GM12865 (cell line): ENCODE data around the gene SEBOX.

Source experiments
- DNase-seq: peaks from one replicate; pipeline ENCODE4 v3.0.0; 2010; ENCODE audit warnings: low read depth
- H3K4me3 ChIP-seq: 2 replicates; pipeline ENCODE4 v1.5.1; 2011; ENCODE audit warnings: mild to moderate bottlenecking, low read depth, low read length, control low read depth
- CTCF ChIP-seq: IDR thresholded peaks from 2 replicates; pipeline ENCODE4 v1.5.1; 2011; ENCODE audit warnings: low read length, control low read depth, low read depth, inconsistent platforms; ENCODE audit not compliant: insufficient read depth; ENCODE audit errors: missing control alignments

Gene SEBOX

GRCh38 chr17:28320215-28321061, 44.6 kb downstream of the SEBOX start:
- peak overlapping the region; percentile 98 for H3K4me3 ChIP-seq
- no peak for DNase-seq
- no peak for TF ChIP-seq CTCF

GRCh38 chr17:28319598-28319935, 45.4 kb downstream of the SEBOX start:
- peak overlapping the region; percentile 98 for H3K4me3 ChIP-seq
- no peak for DNase-seq
- TF ChIP-seq CTCF = no peak

- peak within 1 kb of the TSS; percentile 98 for H3K4me3 ChIP-seq
- no peak for TF ChIP-seq CTCF
- DNase-seq = peak; percentile 99
Observed at GRCh38 chr17:28318759-28319597, 46.0 kb downstream of the SEBOX start, which contains the start of gene TMEM97. TMEM97 (plus strand) TSS chr17:28319200; CDS start chr17:28319240, 40 bp downstream.

DNA sequence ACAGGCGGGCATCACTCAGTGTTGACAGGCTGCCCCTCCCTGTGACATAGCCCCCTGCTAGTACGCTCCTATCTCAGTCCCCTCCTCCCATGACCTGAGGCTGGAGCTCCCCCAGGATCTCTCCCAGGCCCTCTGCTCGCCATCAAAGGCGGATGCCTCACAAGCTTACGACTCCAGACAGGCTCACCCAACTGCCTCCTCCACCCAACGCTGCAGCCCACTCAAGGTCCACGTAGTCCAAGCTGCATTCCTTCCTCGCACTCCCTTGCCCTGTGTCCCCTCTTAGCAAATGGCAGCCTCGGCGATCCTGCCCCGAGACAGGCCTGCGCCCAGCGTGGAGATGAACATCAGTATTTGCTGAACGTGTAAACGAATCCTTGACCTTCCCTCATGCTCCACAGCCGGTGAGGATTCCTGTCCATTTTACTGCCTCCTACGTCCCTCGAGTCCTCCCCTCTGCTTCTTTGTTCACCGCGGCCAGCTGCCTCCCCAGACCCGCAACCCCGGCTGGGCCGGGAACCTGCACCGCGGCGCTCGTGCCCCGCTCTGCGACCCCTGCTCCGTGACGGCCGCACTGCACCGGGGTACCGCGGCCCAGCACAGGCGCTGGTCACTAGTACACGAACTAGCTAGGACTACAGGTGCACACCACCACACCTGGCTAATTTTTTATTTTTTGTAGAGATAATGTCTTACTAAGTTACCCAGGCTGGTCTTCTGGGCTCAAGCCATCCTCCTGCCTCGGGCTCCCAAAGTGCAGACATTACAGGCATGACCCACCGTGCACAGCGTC, 46.8 kb downstream of the SEBOX start:
- DNase-seq = peak; percentile 20
- no peak for TF ChIP-seq CTCF
- H3K4me3 ChIP-seq = peak overlapping the region; percentile 98

- H3K4me3 ChIP-seq = peak overlapping the region; percentile 98
- TF ChIP-seq CTCF = no peak
- DNase-seq = no peak
Observed at GRCh38 chr17:28317099-28317965, 47.7 kb downstream of the SEBOX start.
